Measurements from ENCODE around the gene LRCH1. TPM values are rescaled to one million over a fixed set of nuclear protein-coding genes. Genes with fewer than 3 reads are reported as not detected.

The LRCH1 gene
- total and polyA plus RNA-seq, 2 of the 13 experiments (the other 11 are each of a cell fraction or from before 2014, with no cell fraction given): 4.1 to 12.6 TPM

- no peak for TF ChIP-seq THRA (CRISPR knock-in tag; IDR thresholded peaks at IDR 0.05; ENCODE audit: borderline replicate concordance)
- TF ChIP-seq ZBTB7A (CRISPR knock-in tag; IDR thresholded peaks at IDR 0.05): no peak
- no peak; the same call in 1 of the 2 replicates for TF ChIP-seq ZNF891 (CRISPR knock-in tag; IDR thresholded peaks at IDR 0.05)
- no peak for TF ChIP-seq CCAR2 (optimal IDR thresholded peaks at IDR 0.05; ENCODE audit: low read depth, low read length)
- TF ChIP-seq ZBTB4 (CRISPR knock-in tag; IDR thresholded peaks at IDR 0.05; ENCODE audit: borderline replicate concordance): no peak
- no peak for TF ChIP-seq ZNF281 (CRISPR knock-in tag; IDR thresholded peaks at IDR 0.05; ENCODE audit: borderline replicate concordance)
- no peak for TF ChIP-seq SMAD1 (CRISPR knock-in tag; IDR thresholded peaks at IDR 0.05; ENCODE audit: borderline replicate concordance, low read depth)
- peak; percentile 43; the same call in 1 of the 2 replicates for TF ChIP-seq ZNF431 (CRISPR knock-in tag; IDR thresholded peaks at IDR 0.05; ENCODE audit: borderline replicate concordance, low read depth)
- no peak for TF ChIP-seq ZNF264 (CRISPR knock-in tag; IDR thresholded peaks at IDR 0.05)
- no peak for TF ChIP-seq ZBTB10 (CRISPR knock-in tag; IDR thresholded peaks at IDR 0.05; ENCODE audit: borderline replicate concordance)
- TF ChIP-seq ARNT (IDR thresholded peaks at IDR 0.05): no peak
- no peak for TF ChIP-seq ZNF224 (CRISPR knock-in tag; IDR thresholded peaks at IDR 0.05)
- TF ChIP-seq WIZ (CRISPR knock-in tag; IDR thresholded peaks at IDR 0.05): no peak
- no peak for TF ChIP-seq TMF1 (CRISPR knock-in tag; IDR thresholded peaks at IDR 0.05; ENCODE audit: low read depth)
These were observed 1.2 kb downstream of the LRCH1 start (continued) for GRCh38 chr13:46553886-46554858.

Data from HepG2 (cell line).